Type B pancreatic cell (in vitro differentiated cells): Measurements from ENCODE around the gene ZNF467. TPM values are rescaled to one million over a fixed set of nuclear protein-coding genes. Genes with fewer than 3 reads are reported as not detected.

Experiments
- DNase-seq: peaks from one replicate; pipeline ENCODE4 v3.0.0; 2021; ENCODE audit warnings: mixed read lengths; ENCODE audit not compliant: unreplicated experiment; ENCODE audit errors: extremely low spot score
- H3K27ac Mint-ChIP-seq: 2 replicates; pipeline ENCODE4 v1.8.0; 2021; ENCODE audit warnings: mild to moderate bottlenecking, mixed read lengths
- H3K27me3 Mint-ChIP-seq: 2 replicates; pipeline ENCODE4 v1.8.0; 2021; ENCODE audit warnings: mixed read lengths
- H3K36me3 Mint-ChIP-seq: 2 replicates; pipeline ENCODE4 v1.8.0; 2021; ENCODE audit warnings: mixed read lengths
- H3K4me1 Mint-ChIP-seq: one replicate; pipeline ENCODE4 v1.8.0; 2021; ENCODE audit warnings: mixed read lengths; ENCODE audit not compliant: unreplicated experiment
- H3K4me3 Mint-ChIP-seq: 2 replicates; pipeline ENCODE4 v1.8.0; 2021; ENCODE audit warnings: mild to moderate bottlenecking, mixed read lengths
- H3K9me3 Mint-ChIP-seq: 2 replicates; pipeline ENCODE4 v1.8.0; 2021; ENCODE audit warnings: mixed read lengths
- total RNA-seq: library from RNA; stranded (reverse); gene quantifications from 2 replicates; pipeline ENCODE4 v1.2.1, GENCODE V29; 2021; ENCODE audit warnings: low replicate concordance
- TF ChIP-seq, protein P1 (sequence below): fragments of 200-600 bp; sonication (generic); conservative IDR thresholded peaks from 2 replicates; pipeline ENCODE4 v1.5.0; 2021; ENCODE audit warnings: antibody characterized with exemption, mild to moderate bottlenecking

ZNF467 gene
- total RNA-seq, 1 donor from 2014 or later, result 17.6 TPM

DNA sequence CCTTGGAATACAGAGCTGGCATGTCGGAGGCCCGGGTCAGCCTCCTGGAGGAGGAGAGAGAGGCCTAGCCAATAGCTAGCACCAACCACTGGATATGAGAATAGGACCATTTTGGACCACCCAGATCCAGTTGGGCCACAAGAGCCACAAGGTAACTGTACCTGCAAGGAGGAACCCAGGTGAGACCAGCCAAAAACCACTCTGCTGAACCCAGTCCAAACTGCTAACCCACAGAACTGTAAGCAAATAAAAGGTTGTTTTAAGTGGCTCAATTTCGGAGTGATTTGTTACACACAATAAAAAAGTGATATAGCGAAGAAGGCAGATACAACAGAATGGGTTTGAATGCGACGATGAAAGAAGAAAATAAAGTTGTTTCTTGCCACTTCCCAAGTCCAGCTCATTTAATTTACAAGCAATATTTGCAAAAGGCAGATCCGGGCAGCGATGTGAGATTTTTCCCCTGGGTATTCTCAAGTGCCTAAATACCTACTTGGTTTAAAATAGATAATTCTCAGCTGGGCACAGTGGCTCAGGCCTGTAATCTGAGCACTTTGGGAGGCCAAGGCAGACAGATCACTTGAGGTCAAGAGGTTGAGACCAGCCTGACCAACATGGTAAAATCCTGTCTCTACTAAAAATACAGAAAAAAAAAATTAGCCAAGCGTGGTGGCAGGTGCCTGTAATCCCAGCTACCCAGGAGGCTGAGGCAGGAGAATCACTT is 23.1 kb downstream of the ZNF467 start:
- no peak for DNase-seq
- Mint-ChIP-seq H3K27ac (no peak overlapping the region), H3K36me3 (no peaks in the 10 kb centered on the region), H3K4me1 (peaks cover 14% of the 10 kb centered on the region), H3K27me3 (no peaks in the 10 kb centered on the region), H3K9me3 (peaks cover 4% of the 10 kb centered on the region), H3K4me3 (no peak overlapping the region)
- TF ChIP-seq, protein P1, sequence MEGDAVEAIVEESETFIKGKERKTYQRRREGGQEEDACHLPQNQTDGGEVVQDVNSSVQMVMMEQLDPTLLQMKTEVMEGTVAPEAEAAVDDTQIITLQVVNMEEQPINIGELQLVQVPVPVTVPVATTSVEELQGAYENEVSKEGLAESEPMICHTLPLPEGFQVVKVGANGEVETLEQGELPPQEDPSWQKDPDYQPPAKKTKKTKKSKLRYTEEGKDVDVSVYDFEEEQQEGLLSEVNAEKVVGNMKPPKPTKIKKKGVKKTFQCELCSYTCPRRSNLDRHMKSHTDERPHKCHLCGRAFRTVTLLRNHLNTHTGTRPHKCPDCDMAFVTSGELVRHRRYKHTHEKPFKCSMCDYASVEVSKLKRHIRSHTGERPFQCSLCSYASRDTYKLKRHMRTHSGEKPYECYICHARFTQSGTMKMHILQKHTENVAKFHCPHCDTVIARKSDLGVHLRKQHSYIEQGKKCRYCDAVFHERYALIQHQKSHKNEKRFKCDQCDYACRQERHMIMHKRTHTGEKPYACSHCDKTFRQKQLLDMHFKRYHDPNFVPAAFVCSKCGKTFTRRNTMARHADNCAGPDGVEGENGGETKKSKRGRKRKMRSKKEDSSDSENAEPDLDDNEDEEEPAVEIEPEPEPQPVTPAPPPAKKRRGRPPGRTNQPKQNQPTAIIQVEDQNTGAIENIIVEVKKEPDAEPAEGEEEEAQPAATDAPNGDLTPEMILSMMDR, result no peak

DNA sequence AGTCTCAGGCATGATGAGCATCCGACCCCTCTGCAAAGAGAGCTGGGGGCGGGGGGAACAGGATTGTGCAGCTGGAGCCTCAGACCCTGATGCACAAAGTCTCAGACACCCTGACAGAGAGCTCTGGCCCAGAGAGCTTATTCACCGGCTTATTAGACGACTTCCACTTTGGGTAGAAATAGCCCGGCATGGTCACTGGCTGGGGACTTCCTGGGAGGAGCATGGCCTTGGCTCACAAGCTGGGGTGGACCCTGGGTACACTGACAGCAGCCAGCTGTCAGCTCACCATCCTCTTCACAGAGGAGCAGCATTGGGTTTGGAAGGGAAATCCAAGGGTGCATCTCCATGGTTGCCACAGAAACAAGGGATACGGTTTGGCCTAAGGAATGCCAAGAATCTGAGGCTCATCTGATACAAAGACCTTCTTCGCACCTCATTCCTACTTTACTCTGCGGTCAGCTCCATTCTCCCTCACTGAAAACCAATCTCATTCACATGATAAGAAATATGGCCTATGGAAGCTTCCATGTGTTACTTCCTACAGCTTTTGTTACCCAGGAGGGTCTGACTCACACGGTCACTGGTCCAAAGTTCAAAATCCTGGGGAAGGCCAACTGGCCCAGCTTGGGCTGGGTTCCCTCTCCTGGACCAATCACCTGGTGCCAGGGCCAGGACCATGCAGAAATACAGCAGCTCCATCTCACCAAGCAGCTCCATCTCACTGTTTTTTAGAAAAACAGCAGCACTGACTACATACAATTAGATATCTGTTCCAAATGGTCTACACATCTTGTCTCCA is 25.1 kb downstream of the ZNF467 start:
- no peak overlapping the region for H3K4me3 Mint-ChIP-seq
- peaks cover 4% of the 10 kb centered on the region for H3K9me3 Mint-ChIP-seq
- DNase-seq, result no peak
- H3K4me1 Mint-ChIP-seq, result peaks cover 9% of the 10 kb centered on the region
- H3K36me3 Mint-ChIP-seq, result no peaks in the 10 kb centered on the region
- TF ChIP-seq, protein P1, result no peak
- H3K27me3 Mint-ChIP-seq, result no peaks in the 10 kb centered on the region
- H3K27ac Mint-ChIP-seq, result no peak overlapping the region

GRCh38 chr7:149743476-149744255 is 29.7 kb downstream of the ZNF467 start:
- no peak overlapping the region for H3K27ac Mint-ChIP-seq
- no peak for DNase-seq
- H3K9me3 Mint-ChIP-seq, result no peaks in the 10 kb centered on the region

DNA sequence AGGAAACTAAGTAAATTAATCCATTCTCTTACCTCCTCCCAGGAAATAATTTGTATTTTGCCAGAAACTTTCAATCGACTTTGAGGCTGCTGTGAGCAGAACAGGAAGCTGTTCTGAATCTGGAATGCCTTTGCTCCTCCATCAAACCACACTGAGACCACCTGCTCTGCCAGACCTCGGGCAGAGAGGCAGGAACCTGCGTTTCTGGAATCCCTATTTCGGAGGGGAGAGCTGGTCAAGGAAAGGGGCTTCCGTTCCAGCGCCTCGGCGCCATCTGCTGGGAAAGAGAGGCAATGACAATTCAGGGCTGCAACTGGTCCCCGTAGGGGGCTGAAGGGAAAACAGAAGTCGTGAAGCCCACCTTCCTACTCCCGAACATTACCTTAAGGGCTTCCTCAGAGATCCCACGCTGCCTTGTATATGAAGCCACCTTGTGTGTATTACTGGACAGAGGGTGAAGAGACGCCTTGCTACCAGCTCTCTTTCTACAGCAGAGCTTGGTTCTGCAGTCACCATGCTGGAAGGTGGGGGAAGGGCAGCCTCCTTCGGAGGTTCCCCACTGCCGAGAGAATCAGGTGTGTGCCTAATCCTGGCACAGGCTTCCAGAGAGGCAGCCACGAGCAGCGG is 31.2 kb downstream of the ZNF467 start:
- H3K4me3 Mint-ChIP-seq, result peak overlapping the region; percentile 79
- H3K9me3 Mint-ChIP-seq, result no peaks in the 10 kb centered on the region

More at GRCh38 chr7:149743476-149744255, 29.7 kb downstream of the ZNF467 start:
- H3K4me3 Mint-ChIP-seq, result no peak overlapping the region
- H3K27me3 Mint-ChIP-seq, result no peaks in the 10 kb centered on the region
- TF ChIP-seq, protein P1, result no peak
- peaks cover 8% of the 10 kb centered on the region for H3K4me1 Mint-ChIP-seq
- H3K36me3 Mint-ChIP-seq, result no peaks in the 10 kb centered on the region

More for the DNA sequence above, 31.2 kb downstream of the ZNF467 start:
- H3K27me3 Mint-ChIP-seq, result no peaks in the 10 kb centered on the region
- TF ChIP-seq, protein P1, result peak; percentile 91
- H3K27ac Mint-ChIP-seq, result peak overlapping the region; percentile 37
- H3K4me1 Mint-ChIP-seq, result peaks cover 8% of the 10 kb centered on the region
- peak; percentile 85 for DNase-seq
- no peaks in the 10 kb centered on the region for H3K36me3 Mint-ChIP-seq
